Ishikawa (cell line): Measurements from ENCODE around the gene GC.

ENCODE experiments used
- CEBPB ChIP-seq: IDR thresholded peaks from 2 replicates; pipeline ENCODE4 v1.6.1; 2012
- CREB1 ChIP-seq: IDR thresholded peaks from 2 replicates; pipeline ENCODE4 v1.6.1; 2012; ENCODE audit warnings: low read depth
- EGR1 ChIP-seq: IDR thresholded peaks from 2 replicates; pipeline ENCODE4 v1.6.1; 2012
- EP300 ChIP-seq: IDR thresholded peaks from 2 replicates; pipeline ENCODE4 v1.6.1; 2012; ENCODE audit warnings: borderline replicate concordance
- FOXM1 ChIP-seq: IDR thresholded peaks from 2 replicates; pipeline ENCODE4 v1.6.1; 2012; ENCODE audit warnings: low read depth, borderline replicate concordance
- MAX ChIP-seq: IDR thresholded peaks from 2 replicates; pipeline ENCODE4 v1.6.1; 2012
- NFIC ChIP-seq: IDR thresholded peaks from 2 replicates; pipeline ENCODE4 v1.6.1; 2012
- RAD21 ChIP-seq: IDR thresholded peaks from 2 replicates; pipeline ENCODE4 v1.6.1; 2012; ENCODE audit warnings: low read depth
- REST ChIP-seq: IDR thresholded peaks from 2 replicates; pipeline ENCODE4 v1.6.1; 2012; ENCODE audit warnings: low read depth, mild to moderate bottlenecking
- TAF1 ChIP-seq: IDR thresholded peaks from 2 replicates; pipeline ENCODE4 v1.6.1; 2012; ENCODE audit warnings: low read depth, mild to moderate bottlenecking
- TCF12 ChIP-seq: IDR thresholded peaks from 2 replicates; pipeline ENCODE4 v1.6.1; 2012; ENCODE audit warnings: low read depth
- TEAD4 ChIP-seq: IDR thresholded peaks from 2 replicates; pipeline ENCODE4 v1.6.1; 2012
- USF1 ChIP-seq: IDR thresholded peaks from 2 replicates; pipeline ENCODE4 v1.6.1; 2012
- YY1 ChIP-seq: IDR thresholded peaks from 2 replicates; pipeline ENCODE4 v1.6.1; 2012; ENCODE audit warnings: low read depth
- ZBTB7A ChIP-seq: IDR thresholded peaks from 2 replicates; pipeline ENCODE4 v1.6.1; 2012; ENCODE audit warnings: low read depth

GC gene

GRCh38 chr4:71828470-71828869, 44.6 kb upstream of the GC start:
- TF ChIP-seq MAX: no peak
- TF ChIP-seq TEAD4: no peak
- TF ChIP-seq TAF1: no peak
- no peak for TF ChIP-seq REST
- TF ChIP-seq CREB1: no peak
- no peak for TF ChIP-seq EGR1
- no peak for TF ChIP-seq USF1
- no peak for TF ChIP-seq NFIC
- TF ChIP-seq FOXM1: no peak
- TF ChIP-seq TCF12: no peak
- TF ChIP-seq YY1: no peak
- TF ChIP-seq EP300: no peak
- TF ChIP-seq RAD21: no peak
- TF ChIP-seq ZBTB7A: no peak
- TF ChIP-seq CEBPB: no peak

- TF ChIP-seq NFIC: no peak
- no peak for TF ChIP-seq TCF12
- TF ChIP-seq TAF1: no peak
- no peak for TF ChIP-seq YY1
- TF ChIP-seq EP300: no peak
- TF ChIP-seq CREB1: no peak
- TF ChIP-seq MAX: no peak
- TF ChIP-seq ZBTB7A: no peak
- no peak for TF ChIP-seq FOXM1
- TF ChIP-seq USF1: no peak
- TF ChIP-seq RAD21: no peak
- no peak for TF ChIP-seq REST
Measured at GRCh38 chr4:71827826-71828225, 43.9 kb upstream of the GC start.

- no peak for TF ChIP-seq USF1
- TF ChIP-seq MAX: no peak
- TF ChIP-seq NFIC: no peak
- TF ChIP-seq TEAD4: no peak
- no peak for TF ChIP-seq CREB1
- TF ChIP-seq RAD21: no peak
- no peak for TF ChIP-seq TAF1
- TF ChIP-seq TCF12: no peak
- TF ChIP-seq EGR1: no peak
- no peak for TF ChIP-seq YY1
- TF ChIP-seq EP300: no peak
- no peak for TF ChIP-seq REST
Measured at GRCh38 chr4:71816676-71817303, 32.9 kb upstream of the GC start.

- TF ChIP-seq REST (peak; percentile 89), NFIC (no peak)
Measured at GRCh38 chr4:71814433-71814832, 30.6 kb upstream of the GC start.
